ENCODE data around the gene DTNBP1.

DTNBP1 gene

GRCh38 chr6:15643542-15643941, 19.3 kb downstream of the DTNBP1 start:
- H3K27me3 ChIP-seq: no peaks in the 10 kb centered on the region
- TF ChIP-seq, protein P1, sequence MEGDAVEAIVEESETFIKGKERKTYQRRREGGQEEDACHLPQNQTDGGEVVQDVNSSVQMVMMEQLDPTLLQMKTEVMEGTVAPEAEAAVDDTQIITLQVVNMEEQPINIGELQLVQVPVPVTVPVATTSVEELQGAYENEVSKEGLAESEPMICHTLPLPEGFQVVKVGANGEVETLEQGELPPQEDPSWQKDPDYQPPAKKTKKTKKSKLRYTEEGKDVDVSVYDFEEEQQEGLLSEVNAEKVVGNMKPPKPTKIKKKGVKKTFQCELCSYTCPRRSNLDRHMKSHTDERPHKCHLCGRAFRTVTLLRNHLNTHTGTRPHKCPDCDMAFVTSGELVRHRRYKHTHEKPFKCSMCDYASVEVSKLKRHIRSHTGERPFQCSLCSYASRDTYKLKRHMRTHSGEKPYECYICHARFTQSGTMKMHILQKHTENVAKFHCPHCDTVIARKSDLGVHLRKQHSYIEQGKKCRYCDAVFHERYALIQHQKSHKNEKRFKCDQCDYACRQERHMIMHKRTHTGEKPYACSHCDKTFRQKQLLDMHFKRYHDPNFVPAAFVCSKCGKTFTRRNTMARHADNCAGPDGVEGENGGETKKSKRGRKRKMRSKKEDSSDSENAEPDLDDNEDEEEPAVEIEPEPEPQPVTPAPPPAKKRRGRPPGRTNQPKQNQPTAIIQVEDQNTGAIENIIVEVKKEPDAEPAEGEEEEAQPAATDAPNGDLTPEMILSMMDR (IDR thresholded peaks at IDR 0.05): no peak
- H3K36me3 ChIP-seq: peaks cover 7 to 19% (median 13%) of the 10 kb centered on the region in 3 donors
- no peak overlapping the region for H3K27ac ChIP-seq
- intact Hi-C loops (cut with DNase I; ENCODE audit: low total_unique reads): no loop called here
- no peak overlapping the region for H3K4me3 ChIP-seq
- peaks cover 0 to 22% (median 10%) of the 10 kb centered on the region in 3 donors for H3K9me3 ChIP-seq
- no peaks in the 10 kb centered on the region for H3K4me1 ChIP-seq
- DNase-seq: no peak

DNA sequence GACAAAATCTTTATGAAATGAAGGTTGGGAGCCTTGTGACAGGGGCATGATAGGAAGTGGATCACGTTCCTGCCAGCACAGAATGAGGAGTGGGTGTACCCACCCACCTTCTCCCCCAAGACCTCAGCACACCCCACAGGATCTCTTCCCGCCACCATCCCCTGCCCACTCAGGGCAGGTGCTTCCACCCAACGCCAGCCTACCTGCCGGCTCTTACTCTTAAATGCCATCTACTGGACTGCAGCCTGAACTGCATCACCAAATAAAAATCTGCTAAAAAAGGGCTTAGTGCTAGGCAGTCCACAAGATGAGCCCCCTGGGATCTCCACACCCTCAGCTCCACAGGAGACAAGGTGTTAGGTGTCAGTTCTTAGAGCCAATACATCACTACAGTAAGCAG, 20.6 kb downstream of the DTNBP1 start:
- Histone ChIP-seq H3K4me3 (no peak overlapping the region), H3K27me3 (no peaks in the 10 kb centered on the region), H3K4me1 (no peaks in the 10 kb centered on the region), H3K9me3 (peaks cover 0 to 15% (median 10%) of the 10 kb centered on the region in 3 donors), H3K36me3 (peaks cover 4 to 13% (median 4%) of the 10 kb centered on the region in 3 donors), H3K27ac (no peak overlapping the region)
- TF ChIP-seq, protein P1 (IDR thresholded peaks at IDR 0.05): no peak
- intact Hi-C loops (cut with DNase I; ENCODE audit: low total_unique reads): no loop called here
- no peak for DNase-seq

DNA sequence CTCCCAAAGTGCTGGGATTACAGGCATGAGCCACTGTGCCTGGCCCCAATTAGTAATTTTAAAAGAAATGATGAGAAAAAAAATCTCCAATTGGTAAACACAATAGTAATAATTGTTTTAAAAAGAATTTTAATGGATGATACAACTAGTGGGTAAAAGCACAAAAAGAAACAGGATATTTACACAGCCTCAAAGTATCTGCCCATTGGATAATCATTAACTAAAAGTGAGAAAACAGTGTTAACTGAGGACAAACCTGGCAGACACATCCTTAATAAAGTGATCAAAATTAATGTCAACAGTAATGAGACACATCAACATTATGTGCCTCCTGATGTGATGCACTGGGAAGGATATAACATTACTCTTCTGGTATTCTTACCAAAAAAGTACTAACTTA, 24.5 kb downstream of the DTNBP1 start:
- no peaks in the 10 kb centered on the region for H3K27me3 ChIP-seq
- no peak overlapping the region for H3K4me3 ChIP-seq
- DNase-seq: no peak
- TF ChIP-seq, protein P1 (IDR thresholded peaks at IDR 0.05): no peak
- H3K27ac ChIP-seq: no peak overlapping the region
- H3K9me3 ChIP-seq: peaks cover 0 to 6% (median 3%) of the 10 kb centered on the region in 3 donors
- intact Hi-C loops (cut with DNase I; ENCODE audit: low total_unique reads): loop anchor here (10.0 kb wide), 1 partner anchor 1514 kb away; no protein-coding TSS in a partner anchor
- peaks cover 9 to 26% (median 18%) of the 10 kb centered on the region in 3 donors for H3K36me3 ChIP-seq
- no peaks in the 10 kb centered on the region for H3K4me1 ChIP-seq

GRCh38 chr6:15631432-15631831, 31.4 kb downstream of the DTNBP1 start:
- no peak for DNase-seq
- Histone ChIP-seq H3K27me3 (no peaks in the 10 kb centered on the region), H3K9me3 (no peaks in the 10 kb centered on the region), H3K36me3 (peaks cover under 1 to 14% (median 8%) of the 10 kb centered on the region in 3 donors), H3K4me1 (peaks cover 0 to 10% (median 0%) of the 10 kb centered on the region in 4 donors), H3K27ac (no peak overlapping the region), H3K4me3 (no peak overlapping the region)
- TF ChIP-seq, protein P1 (IDR thresholded peaks at IDR 0.05): no peak
- intact Hi-C loops (cut with DNase I; ENCODE audit: low total_unique reads): loop anchor here (10.0 kb wide), 1 partner anchor 1507 kb away; no protein-coding TSS in a partner anchor

- TF ChIP-seq, protein P1 (IDR thresholded peaks at IDR 0.05): no peak
- peaks cover 0 to 10% (median 0%) of the 10 kb centered on the region in 4 donors for H3K4me1 ChIP-seq
- intact Hi-C loops (cut with DNase I; ENCODE audit: low total_unique reads): loop anchor here (10.0 kb wide), 1 partner anchor 1505 kb away; no protein-coding TSS in a partner anchor
- H3K27ac ChIP-seq: no peak overlapping the region
- H3K9me3 ChIP-seq: no peaks in the 10 kb centered on the region
- no peaks in the 10 kb centered on the region for H3K27me3 ChIP-seq
- no peak overlapping the region for H3K4me3 ChIP-seq
- no peak for DNase-seq
- H3K36me3 ChIP-seq: peaks cover 0 to 4% (median 3%) of the 10 kb centered on the region in 3 donors
These were observed 32.6 kb downstream of the DTNBP1 start for GRCh38 chr6:15630202-15630601.

Data from tibial artery (tissue), 4 donors.